Measurements from ENCODE around the gene FIGLA. TPM values are rescaled to one million over a fixed set of nuclear protein-coding genes. Genes with fewer than 3 reads are reported as not detected.

The FIGLA gene
- total RNA-seq, 1 experiment from 2014 or later, result not detected

DNA sequence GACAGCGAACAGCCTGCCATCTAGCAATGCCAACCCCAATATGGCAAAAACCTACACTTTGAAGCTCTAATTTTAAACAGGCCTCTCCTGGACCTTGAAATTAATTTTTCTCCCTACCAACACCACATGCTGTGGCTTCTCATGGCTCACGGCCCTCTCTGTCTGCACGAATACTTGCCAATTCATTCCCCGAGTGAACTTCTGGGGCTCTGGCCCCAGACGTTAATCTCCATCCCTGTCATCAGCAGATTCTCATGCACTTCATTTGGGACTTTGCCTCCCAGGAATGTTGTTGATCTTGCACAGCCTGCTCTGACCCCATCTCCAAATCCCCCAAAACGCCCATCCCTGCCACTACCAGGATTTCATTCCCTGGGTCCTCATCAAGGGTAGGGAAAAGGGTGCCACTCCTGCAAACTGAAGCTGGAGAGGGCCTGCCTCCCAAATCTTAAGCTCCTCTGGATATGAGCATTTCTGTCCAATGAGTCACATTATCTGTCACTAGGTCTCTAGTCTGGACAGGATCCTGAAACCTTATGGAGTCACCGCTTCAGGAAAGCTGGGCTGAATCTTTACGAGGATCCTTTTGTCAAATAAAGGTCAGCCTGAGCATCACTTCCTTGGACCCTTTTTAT lies 10.4 kb downstream of the FIGLA start:
- Histone ChIP-seq H3K36me3 (ENCODE audit: insufficient read depth, low read length, poor library complexity, severe bottlenecking) (no peaks in the 10 kb centered on the region), H3K27ac (ENCODE audit: low read depth, low read length, poor library complexity, severe bottlenecking) (no peak overlapping the region), H3K27me3 (replicated peaks; ENCODE audit: insufficient read depth, low read depth, low read length, poor library complexity) (no peaks in the 10 kb centered on the region), H3K9me3 (ENCODE audit: low read depth, low read length, poor library complexity, severe bottlenecking) (no peaks in the 10 kb centered on the region), H3K4me1 (ENCODE audit: insufficient read depth, low read length, poor library complexity, severe bottlenecking) (no peaks in the 10 kb centered on the region), H3K4me3 (ENCODE audit: low read depth, low read length, poor library complexity, severe bottlenecking) (no peak overlapping the region)
- no peak for DNase-seq (ENCODE audit: low spot score)
- CTCF ChIA-PET, result no interaction called here
- POLR2A ChIA-PET (ENCODE audit: low non-redundant PET), result no interaction called here
- intact Hi-C loops (cut with micrococcal nuclease; ENCODE audit: unreplicated experiment), result loop anchor here (10.0 kb wide), 1 partner anchor 475 kb away; the partner anchor contains the start of gene FAM136A
- TF ChIP-seq EZH2 (IDR thresholded peaks at IDR 0.05; ENCODE audit: borderline replicate concordance, low read depth, low read length, poor library complexity, severe bottlenecking), result no peak
- TF ChIP-seq, protein P1, sequence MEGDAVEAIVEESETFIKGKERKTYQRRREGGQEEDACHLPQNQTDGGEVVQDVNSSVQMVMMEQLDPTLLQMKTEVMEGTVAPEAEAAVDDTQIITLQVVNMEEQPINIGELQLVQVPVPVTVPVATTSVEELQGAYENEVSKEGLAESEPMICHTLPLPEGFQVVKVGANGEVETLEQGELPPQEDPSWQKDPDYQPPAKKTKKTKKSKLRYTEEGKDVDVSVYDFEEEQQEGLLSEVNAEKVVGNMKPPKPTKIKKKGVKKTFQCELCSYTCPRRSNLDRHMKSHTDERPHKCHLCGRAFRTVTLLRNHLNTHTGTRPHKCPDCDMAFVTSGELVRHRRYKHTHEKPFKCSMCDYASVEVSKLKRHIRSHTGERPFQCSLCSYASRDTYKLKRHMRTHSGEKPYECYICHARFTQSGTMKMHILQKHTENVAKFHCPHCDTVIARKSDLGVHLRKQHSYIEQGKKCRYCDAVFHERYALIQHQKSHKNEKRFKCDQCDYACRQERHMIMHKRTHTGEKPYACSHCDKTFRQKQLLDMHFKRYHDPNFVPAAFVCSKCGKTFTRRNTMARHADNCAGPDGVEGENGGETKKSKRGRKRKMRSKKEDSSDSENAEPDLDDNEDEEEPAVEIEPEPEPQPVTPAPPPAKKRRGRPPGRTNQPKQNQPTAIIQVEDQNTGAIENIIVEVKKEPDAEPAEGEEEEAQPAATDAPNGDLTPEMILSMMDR (conservative IDR thresholded peaks at IDR 0.05; ENCODE audit: low read depth, low read length), result no peak
- no TSS peak for BruUV-seq (replicated peaks)

DNA sequence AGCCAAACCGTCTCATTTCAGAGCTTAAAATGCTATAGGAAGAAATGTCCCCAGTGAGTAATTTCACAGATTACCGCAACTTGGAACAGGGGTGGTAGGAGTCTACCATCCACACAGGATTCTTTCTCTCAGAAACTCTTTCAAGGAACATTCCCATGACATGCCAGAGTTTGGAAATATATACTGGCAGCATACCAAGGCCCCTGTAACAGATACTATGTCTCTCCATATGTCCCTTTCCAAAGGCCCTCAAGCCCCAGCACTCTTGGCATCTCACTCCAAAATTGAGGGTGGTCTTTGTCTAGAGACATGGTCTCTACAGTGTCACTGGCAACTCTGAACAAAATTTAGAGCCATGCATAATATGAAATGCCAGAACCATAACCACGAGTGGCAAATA lies 11.0 kb downstream of the FIGLA start:
- Histone ChIP-seq H3K27me3 (replicated peaks; ENCODE audit: insufficient read depth, low read depth, low read length, poor library complexity) (peaks cover under 1% of the 10 kb centered on the region), H3K27ac (ENCODE audit: low read depth, low read length, poor library complexity, severe bottlenecking) (no peak overlapping the region), H3K4me3 (ENCODE audit: low read depth, low read length, poor library complexity, severe bottlenecking) (no peak overlapping the region), H3K9me3 (ENCODE audit: low read depth, low read length, poor library complexity, severe bottlenecking) (no peaks in the 10 kb centered on the region), H3K4me1 (ENCODE audit: insufficient read depth, low read length, poor library complexity, severe bottlenecking) (no peaks in the 10 kb centered on the region), H3K36me3 (ENCODE audit: insufficient read depth, low read length, poor library complexity, severe bottlenecking) (no peaks in the 10 kb centered on the region)
- POLR2A ChIA-PET (ENCODE audit: low non-redundant PET), result no interaction called here
- no TSS peak for BruUV-seq (replicated peaks)
- no peak for DNase-seq (ENCODE audit: low spot score)
- CTCF ChIA-PET, result no interaction called here
- intact Hi-C loops (cut with micrococcal nuclease; ENCODE audit: unreplicated experiment), result no loop called here
- TF ChIP-seq, protein P1 (conservative IDR thresholded peaks at IDR 0.05; ENCODE audit: low read depth, low read length), result no peak
- TF ChIP-seq EZH2 (IDR thresholded peaks at IDR 0.05; ENCODE audit: borderline replicate concordance, low read depth, low read length, poor library complexity, severe bottlenecking), result no peak

DNA sequence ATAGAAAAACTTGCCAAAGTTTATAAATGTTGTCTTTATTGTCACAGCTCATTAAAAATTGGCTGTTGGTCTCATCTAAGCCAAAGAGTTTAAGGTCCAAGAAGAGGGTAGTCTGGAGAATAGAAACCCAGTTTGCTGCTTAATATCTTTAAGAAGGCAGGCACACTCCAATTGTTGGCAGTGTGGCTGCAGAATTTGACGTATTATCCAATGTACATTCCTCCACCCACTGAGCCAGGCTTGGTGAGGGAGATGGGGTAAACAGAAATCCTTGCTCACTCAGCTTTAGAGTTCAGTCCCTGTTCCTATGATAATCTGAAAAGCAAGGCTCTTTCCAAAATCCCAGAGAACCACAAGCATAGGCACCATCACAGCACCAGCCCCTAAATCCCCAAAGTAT lies 11.8 kb downstream of the FIGLA start:
- Histone ChIP-seq H3K36me3 (ENCODE audit: insufficient read depth, low read length, poor library complexity, severe bottlenecking) (no peaks in the 10 kb centered on the region), H3K27ac (ENCODE audit: low read depth, low read length, poor library complexity, severe bottlenecking) (no peak overlapping the region), H3K27me3 (replicated peaks; ENCODE audit: insufficient read depth, low read depth, low read length, poor library complexity) (peaks cover 9% of the 10 kb centered on the region), H3K4me1 (ENCODE audit: insufficient read depth, low read length, poor library complexity, severe bottlenecking) (no peaks in the 10 kb centered on the region), H3K9me3 (ENCODE audit: low read depth, low read length, poor library complexity, severe bottlenecking) (no peaks in the 10 kb centered on the region), H3K4me3 (ENCODE audit: low read depth, low read length, poor library complexity, severe bottlenecking) (no peak overlapping the region)
- ChIA-PET POLR2A (ENCODE audit: low non-redundant PET) (no interaction called here), CTCF (no interaction called here)
- no peak for DNase-seq (ENCODE audit: low spot score)
- no TSS peak for BruUV-seq (replicated peaks)
- intact Hi-C loops (cut with micrococcal nuclease; ENCODE audit: unreplicated experiment), result no loop called here
- no peak for TF ChIP-seq EZH2 (IDR thresholded peaks at IDR 0.05; ENCODE audit: borderline replicate concordance, low read depth, low read length, poor library complexity, severe bottlenecking)
- TF ChIP-seq, protein P1 (conservative IDR thresholded peaks at IDR 0.05; ENCODE audit: low read depth, low read length), result no peak

All from A673 (cell line).